Measurements from ENCODE around the gene CD34. TPM values are rescaled to one million over a fixed set of nuclear protein-coding genes. Genes with fewer than 3 reads are reported as not detected.

Gene CD34
- total RNA-seq, 1 donor: 0.36 TPM

GRCh38 chr1:207861442-207862177, 49.3 kb downstream of the CD34 start:
- Histone ChIP-seq H3K27ac (ENCODE audit: low read depth, low read length) (peak overlapping the region; percentile 24), H3K9me3 (ENCODE audit: low read depth, low read length) (no peaks in the 10 kb centered on the region), H3K4me2 (ENCODE audit: insufficient read depth, low read length) (no peak overlapping the region), H3K79me2 (ENCODE audit: insufficient read depth, low read length) (peaks cover 54% of the 10 kb centered on the region), H2AFZ (ENCODE audit: low read length) (no peak overlapping the region), H4K20me1 (ENCODE audit: insufficient read depth, low read length) (peaks cover 3% of the 10 kb centered on the region), H3K27me3 (ENCODE audit: insufficient read depth, low read length) (no peaks in the 10 kb centered on the region), H3K4me3 (ENCODE audit: insufficient read depth, low read length) (no peak overlapping the region), H3K36me3 (ENCODE audit: insufficient read depth, low read length) (peaks cover 14% of the 10 kb centered on the region), H3K4me1 (ENCODE audit: insufficient read depth, low read length) (peaks cover 14% of the 10 kb centered on the region)
- no peak for DNase-seq (ENCODE audit: insufficient read length, low spot score, missing footprints)
- TF ChIP-seq CTCF (IDR thresholded peaks at IDR 0.05; ENCODE audit: extremely low read depth, low read depth, low read length): no peak

GRCh38 chr1:207860531-207860930, 50.4 kb downstream of the CD34 start:
- H3K4me3 ChIP-seq (ENCODE audit: insufficient read depth, low read length): no peak overlapping the region
- H3K27ac ChIP-seq (ENCODE audit: low read depth, low read length): no peak overlapping the region
- H3K4me2 ChIP-seq (ENCODE audit: insufficient read depth, low read length): no peak overlapping the region
- H3K79me2 ChIP-seq (ENCODE audit: insufficient read depth, low read length): peaks cover 56% of the 10 kb centered on the region
- H3K36me3 ChIP-seq (ENCODE audit: insufficient read depth, low read length): peaks cover 8% of the 10 kb centered on the region
- no peaks in the 10 kb centered on the region for H3K27me3 ChIP-seq (ENCODE audit: insufficient read depth, low read length)
- no peaks in the 10 kb centered on the region for H3K9me3 ChIP-seq (ENCODE audit: low read depth, low read length)
- H2AFZ ChIP-seq (ENCODE audit: low read length): no peak overlapping the region
- peaks cover 6% of the 10 kb centered on the region for H4K20me1 ChIP-seq (ENCODE audit: insufficient read depth, low read length)
- DNase-seq (ENCODE audit: insufficient read length, low spot score, missing footprints): no peak
- peaks cover 10% of the 10 kb centered on the region for H3K4me1 ChIP-seq (ENCODE audit: insufficient read depth, low read length)
- TF ChIP-seq CTCF (IDR thresholded peaks at IDR 0.05; ENCODE audit: extremely low read depth, low read depth, low read length): no peak

- H3K4me1 ChIP-seq (ENCODE audit: insufficient read depth, low read length): peaks cover 10% of the 10 kb centered on the region
- DNase-seq (ENCODE audit: insufficient read length, low spot score, missing footprints): no peak
- no peaks in the 10 kb centered on the region for H3K27me3 ChIP-seq (ENCODE audit: insufficient read depth, low read length)
- peaks cover 67% of the 10 kb centered on the region for H3K79me2 ChIP-seq (ENCODE audit: insufficient read depth, low read length)
- peaks cover 6% of the 10 kb centered on the region for H4K20me1 ChIP-seq (ENCODE audit: insufficient read depth, low read length)
- no peak overlapping the region for H3K4me3 ChIP-seq (ENCODE audit: insufficient read depth, low read length)
- H3K27ac ChIP-seq (ENCODE audit: low read depth, low read length): no peak overlapping the region
- no peak overlapping the region for H2AFZ ChIP-seq (ENCODE audit: low read length)
- no peaks in the 10 kb centered on the region for H3K9me3 ChIP-seq (ENCODE audit: low read depth, low read length)
- H3K36me3 ChIP-seq (ENCODE audit: insufficient read depth, low read length): peaks cover 3% of the 10 kb centered on the region
- H3K4me2 ChIP-seq (ENCODE audit: insufficient read depth, low read length): no peak overlapping the region
- TF ChIP-seq CTCF (IDR thresholded peaks at IDR 0.05; ENCODE audit: extremely low read depth, low read depth, low read length): no peak
Observed at GRCh38 chr1:207858806-207859205, 52.1 kb downstream of the CD34 start.

- no peak for TF ChIP-seq CTCF (IDR thresholded peaks at IDR 0.05; ENCODE audit: extremely low read depth, low read depth, low read length)
- Histone ChIP-seq H3K9me3 (ENCODE audit: low read depth, low read length) (no peaks in the 10 kb centered on the region), H3K4me2 (ENCODE audit: insufficient read depth, low read length) (no peak overlapping the region), H3K27me3 (ENCODE audit: insufficient read depth, low read length) (no peaks in the 10 kb centered on the region), H3K36me3 (ENCODE audit: insufficient read depth, low read length) (peaks cover 3% of the 10 kb centered on the region), H3K27ac (ENCODE audit: low read depth, low read length) (no peak overlapping the region), H2AFZ (ENCODE audit: low read length) (no peak overlapping the region), H3K4me3 (ENCODE audit: insufficient read depth, low read length) (no peak overlapping the region), H3K79me2 (ENCODE audit: insufficient read depth, low read length) (peaks cover 69% of the 10 kb centered on the region), H4K20me1 (ENCODE audit: insufficient read depth, low read length) (peaks cover 6% of the 10 kb centered on the region), H3K4me1 (ENCODE audit: insufficient read depth, low read length) (peaks cover 10% of the 10 kb centered on the region)
- no peak for DNase-seq (ENCODE audit: insufficient read length, low spot score, missing footprints)
Observed at GRCh38 chr1:207858281-207858680, 52.6 kb downstream of the CD34 start.
